Activated CD4-positive, CD25-positive, alpha-beta regulatory T cell treated with anti-CD3 and anti-CD28 coated beads, Interleukin-2, amount 50 U/mL, for 24 hours (primary cell): ENCODE data around the gene KLHL15.

Experiments used
- ATAC-seq, 2 donors: fragments of 150-1000 bp; cut with Tn5 transposase; one replicate each; pipeline ENCODE4 v1.10.0; 2021; ENCODE audit warnings: mild to moderate bottlenecking in 1 of 2, moderate library complexity in 1 of 2

KLHL15 gene

GRCh38 chrX:23945206-23945605 lies 81.8 kb downstream of the KLHL15 start:
- ATAC-seq, result no peak

DNA sequence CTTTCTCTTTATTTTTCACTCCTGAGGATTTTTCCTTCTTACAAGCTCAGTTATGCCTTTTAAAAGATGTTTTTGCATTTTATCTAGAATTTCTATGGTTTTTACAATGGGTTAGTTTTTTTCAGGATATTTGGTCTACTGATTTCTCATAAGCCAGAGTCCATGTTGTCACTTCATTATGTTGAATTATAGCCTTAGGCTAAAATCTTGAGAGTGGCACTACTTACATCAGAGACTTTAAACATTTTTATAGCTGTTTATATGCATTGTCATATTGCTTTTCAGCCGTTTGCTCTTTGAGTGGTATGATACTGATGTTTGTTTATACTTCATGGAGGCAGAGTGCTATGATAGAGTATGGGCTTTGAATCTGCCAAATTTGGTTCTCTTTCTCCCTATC lies 82.8 kb downstream of the KLHL15 start:
- ATAC-seq, result no peak

DNA sequence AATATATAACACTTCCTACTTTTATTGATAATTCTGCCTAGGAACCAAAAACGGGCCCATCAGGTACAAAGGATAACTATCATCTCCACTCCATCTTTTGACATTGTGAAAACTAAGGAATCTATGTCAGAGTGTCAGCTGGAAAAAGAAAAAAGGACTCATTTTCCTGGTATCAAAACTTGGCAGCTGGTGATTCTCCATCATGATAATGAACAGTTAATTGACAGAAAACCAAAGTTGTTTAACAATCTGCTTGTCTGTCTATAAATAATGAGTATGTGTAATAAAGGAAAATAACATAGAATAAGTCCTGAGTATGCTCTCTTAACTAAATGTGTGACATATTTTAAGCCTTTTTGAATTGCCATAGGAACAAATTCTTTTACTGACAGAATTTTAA lies 87.8 kb downstream of the KLHL15 start:
- ATAC-seq, result no peak

DNA sequence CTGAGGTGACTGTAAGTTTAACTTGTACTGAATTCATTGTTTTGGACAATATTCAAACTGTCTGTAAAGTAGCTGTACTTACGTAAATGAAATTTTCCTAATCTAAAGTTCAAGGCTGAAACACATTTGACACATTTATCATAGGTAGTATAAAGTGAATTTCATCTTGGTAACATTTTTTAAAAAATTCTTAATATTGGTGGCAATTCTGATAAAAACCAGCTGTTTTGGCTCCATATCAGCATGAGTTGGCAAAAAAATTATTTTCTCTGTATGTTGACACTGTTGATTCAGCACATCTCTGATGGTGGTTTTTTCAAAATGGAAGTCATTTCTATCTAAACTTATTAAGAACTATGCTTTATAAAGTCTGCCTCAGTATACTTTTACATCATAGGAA lies 88.3 kb downstream of the KLHL15 start:
- no peak for ATAC-seq

DNA sequence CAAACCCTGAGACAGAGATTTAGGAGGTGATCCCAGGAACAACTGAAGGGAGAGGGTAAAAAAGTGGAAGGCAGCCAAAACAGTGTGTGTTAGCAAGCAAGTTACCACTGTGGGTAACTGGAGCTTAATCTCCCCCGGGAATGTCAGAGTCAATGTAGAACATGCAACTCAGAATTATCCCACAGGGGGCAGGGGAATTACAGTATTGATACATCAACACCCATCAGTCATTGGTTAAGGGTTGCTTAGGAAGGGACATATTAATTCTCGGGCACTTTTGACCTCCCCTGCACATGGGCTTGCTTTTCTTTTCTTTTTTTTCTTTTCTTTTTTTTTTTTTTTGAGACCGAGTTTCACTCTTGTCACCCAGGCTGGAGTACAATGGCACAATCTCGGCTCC lies 89.9 kb downstream of the KLHL15 start:
- no peak for ATAC-seq

GRCh38 chrX:23936180-23936579 lies 90.8 kb downstream of the KLHL15 start:
- ATAC-seq, result no peak

DNA sequence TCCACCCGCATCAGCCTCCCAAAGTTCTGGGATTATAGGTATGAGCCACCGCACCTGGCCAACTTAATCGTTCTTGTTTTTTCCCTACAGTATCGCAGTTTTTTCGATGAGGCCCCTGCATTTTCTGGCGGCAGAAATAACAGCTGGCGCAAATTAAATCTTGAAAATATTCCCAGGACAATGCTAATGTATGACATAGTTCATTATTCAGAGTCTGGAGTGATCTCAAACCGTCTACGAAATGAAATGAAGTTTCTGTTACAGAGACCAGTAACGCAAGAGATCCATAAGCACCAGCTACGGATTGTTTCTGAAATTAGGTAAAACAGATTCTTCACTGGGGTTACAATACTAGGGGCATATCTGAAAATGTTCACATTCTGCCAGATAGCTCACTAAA lies 91.9 kb downstream of the KLHL15 start:
- ATAC-seq, result no peak
